ENCODE results near the gene CRACDL.
"Not testable (repeated sequence)": the region's sequence is repeated elsewhere in the genome, so short reads cannot be mapped to it uniquely, and the experiment has no call there.

Gene CRACDL

DNA sequence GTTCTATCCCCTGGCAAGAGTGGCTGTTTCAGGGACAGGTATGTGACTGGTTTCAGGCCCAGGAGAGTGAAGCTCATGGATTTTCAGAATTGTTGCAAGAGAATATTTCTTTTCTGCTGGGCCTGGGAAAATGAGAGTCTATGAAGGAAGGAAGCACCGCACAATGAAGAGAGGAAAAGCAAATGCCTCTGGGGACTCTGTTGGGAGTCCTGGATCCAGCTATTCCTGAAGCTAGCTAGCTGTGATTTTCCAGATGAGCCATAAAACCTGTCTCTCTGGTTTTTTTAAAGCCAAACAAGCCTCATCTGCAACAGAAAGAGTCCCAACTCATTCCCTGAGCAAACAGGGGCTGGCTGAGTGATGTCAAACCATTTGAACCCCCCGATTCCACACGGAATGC is 53.7 kb downstream of the CRACDL start:
- DNase-seq = no peak

DNA sequence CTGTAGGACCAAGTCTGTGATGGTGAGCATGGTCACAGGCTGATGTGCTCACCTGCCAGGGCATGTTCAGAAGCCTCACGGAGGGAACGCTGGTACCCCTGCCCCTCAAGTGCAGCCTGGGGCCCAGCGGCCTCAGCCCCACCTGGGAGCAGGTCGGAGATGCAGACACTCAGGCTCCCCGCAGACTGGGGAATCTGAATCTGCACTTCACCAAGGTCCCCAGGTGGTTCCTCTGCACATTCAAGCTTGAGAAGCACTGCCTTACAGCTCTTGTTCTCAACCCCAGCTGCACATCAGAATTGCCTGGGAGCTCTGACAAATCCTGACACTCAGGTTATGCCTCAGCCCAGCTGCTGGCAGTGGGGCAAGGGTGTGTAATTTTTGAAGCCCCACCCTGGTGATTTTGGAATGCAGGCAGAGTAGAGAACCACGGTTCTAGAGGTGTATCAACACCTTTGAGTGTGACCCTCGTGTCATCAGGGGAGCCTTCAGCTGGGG is 54.8 kb downstream of the CRACDL start:
- no peak for DNase-seq

DNA sequence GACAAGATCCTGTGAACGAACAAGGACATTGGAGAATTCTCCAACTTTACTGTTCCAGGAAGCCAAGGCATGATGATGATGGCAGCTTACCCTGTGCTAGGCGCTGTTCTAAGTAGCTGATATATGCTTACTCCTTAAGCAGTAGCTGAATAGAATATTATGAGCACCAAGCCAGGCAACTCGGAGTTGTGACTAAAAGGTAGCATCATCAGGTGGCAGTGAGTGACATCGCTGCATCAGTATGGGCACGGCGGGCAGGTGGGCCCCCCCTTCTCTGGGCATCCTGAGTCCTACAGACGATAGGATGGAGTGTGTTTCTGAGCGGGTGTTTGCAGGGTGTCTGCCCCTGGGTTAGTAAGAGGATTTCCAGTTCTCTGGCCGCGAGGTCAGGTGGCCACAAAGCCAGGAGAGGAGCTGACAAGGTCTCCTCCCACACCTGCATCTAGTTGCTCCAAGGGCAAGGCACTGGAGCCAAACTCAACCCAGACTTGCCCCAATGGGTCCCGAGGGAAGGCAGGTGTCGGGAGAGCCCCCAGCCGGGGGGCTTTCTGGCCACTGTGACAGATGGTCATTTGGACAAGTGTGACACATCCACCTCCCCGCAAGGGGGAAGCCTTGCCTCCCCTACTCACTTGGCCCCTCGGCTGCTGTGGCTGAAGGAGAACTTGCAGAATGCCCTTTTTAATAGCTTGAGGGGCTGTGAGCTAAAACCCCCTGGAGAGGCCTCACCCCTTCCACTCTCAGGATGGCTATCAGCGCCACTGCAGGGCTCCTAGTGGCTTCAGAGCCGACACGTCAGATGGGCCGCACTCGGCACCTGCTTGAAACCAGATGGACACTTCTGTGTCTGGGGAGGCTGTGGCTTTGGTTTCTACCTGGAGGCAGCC is 55.5 kb downstream of the CRACDL start:
- no peak for DNase-seq

DNA sequence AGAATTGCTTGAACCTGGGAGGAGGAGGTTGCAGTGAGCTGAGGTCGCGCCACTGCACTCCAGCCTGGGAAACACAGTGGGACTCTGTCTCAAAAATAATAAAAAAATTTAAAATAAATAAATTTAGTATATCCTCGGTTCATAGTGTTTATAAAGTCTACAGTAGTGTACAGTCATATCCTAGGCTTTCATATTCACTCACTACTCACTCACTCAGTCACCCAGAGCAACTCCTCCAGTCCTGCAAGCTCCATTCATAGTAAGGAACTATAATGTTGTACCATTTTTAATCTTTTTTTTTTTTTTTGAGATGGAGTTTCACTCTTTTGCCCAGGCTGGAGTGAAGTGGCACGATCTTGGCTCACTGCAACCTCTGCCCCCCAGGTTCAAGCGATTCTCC is 58.4 kb downstream of the CRACDL start:
- DNase-seq = not testable (repeated sequence)

DNA sequence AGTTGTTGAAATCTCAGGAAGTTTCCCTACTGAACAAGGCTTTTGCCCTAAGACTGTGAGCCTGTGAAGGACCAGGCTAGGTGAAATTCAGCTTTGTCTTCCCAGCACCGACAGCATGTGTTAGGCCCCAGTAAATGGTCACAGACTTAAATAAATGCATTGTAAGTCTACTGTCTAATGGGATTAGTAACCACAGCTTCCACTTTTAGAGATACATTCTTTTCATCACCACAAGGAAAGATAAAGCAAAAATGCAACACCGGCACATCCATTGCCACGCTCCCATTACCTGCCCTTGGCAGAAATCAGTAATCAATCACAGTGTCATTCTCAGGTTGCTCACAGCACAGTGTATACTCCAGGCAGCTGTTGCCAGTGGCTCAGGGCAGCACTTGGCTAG is 59.3 kb downstream of the CRACDL start:
- no peak for DNase-seq

DNA sequence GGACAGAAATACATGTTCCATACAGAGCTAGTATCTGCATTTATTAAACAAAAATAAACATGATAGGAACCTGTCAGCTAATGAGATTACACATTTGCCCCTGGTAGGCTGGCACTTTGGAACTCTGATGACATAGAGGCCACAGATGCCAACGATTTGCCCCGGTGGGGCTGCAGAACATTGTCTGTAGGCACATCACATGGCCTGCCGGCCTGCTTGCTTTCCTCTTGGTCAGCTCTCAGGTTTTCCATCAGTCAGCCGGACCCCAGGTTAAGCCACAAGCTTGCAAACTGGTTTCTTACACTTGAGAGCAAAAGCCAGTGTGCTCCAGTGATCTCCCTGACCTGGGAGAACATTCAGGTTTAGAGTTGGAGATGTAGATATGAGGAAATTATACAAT is 60.3 kb downstream of the CRACDL start:
- DNase-seq = no peak

DNA sequence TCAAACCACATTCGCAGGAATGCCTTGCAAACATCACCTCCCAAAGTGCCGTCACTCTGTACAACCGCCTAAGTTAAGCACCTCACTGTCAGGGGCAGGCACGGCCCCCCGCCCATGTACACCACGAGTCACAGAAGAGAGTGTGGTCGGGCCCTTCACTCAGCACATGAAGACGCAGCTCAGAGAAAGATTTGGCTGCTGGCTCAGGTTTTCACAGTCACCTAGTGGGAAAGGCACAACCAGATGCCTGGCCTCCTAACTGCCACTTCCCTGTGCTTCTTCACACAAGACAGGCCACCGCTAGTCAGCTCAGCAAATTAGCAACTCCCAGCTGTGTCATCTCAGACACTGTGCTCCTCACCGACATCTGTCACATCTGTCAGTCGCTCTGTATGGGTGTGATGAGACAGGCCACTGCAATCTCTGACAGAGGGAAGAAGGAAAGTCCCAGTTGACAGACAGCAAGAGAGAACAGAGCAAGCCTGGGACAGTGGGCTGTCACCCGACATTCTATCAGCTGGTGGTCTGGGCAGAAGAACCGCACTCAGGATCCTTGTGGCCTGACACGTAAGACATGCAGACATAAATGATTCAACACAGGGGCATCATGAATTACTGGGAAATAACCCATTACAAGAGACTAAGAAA is 60.8 kb downstream of the CRACDL start:
- no peak for DNase-seq

DNA sequence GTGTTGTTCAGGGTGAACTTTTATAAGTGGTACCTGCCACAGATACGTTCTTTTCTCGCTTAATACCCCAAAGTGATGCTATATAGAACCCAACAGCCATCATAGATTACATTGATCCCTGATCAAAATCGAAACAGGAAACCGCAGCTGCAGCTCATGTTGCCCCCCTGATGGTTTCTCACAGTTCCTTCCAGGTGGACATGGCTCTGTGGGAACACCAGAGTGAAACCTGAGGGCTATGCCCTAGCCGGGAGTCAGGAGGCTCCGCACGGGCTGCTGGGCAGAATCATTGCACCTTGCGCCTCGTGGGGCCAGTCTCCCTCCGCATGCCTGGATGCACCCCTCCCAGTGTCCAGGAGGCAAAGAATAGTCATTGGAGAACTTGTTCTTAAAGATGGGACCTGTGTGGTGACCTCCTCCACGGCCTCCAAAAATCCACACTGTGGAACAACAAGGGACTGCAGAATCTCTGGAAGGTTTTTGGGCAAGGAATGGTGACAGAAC is 61.8 kb downstream of the CRACDL start:
- DNase-seq = no peak

DNA sequence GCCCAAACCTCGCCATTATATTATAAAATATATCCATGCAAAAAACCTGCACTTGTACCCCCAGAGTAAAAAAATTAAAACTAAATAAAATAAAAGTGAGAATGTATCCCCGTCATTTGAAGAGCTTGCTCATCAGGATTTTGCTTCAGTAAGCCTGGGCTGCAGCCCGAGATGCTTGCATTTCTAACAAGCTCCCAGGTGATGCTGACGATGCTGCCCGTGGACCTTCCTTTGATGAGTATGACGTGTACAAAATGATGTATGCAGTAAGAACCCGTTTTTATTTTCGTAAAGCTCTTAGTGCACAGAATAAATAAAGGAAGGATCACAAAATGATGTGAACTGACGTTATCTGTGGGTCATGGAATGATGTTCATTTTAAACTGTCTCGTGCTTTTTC is 63.5 kb downstream of the CRACDL start:
- no peak for DNase-seq

DNA sequence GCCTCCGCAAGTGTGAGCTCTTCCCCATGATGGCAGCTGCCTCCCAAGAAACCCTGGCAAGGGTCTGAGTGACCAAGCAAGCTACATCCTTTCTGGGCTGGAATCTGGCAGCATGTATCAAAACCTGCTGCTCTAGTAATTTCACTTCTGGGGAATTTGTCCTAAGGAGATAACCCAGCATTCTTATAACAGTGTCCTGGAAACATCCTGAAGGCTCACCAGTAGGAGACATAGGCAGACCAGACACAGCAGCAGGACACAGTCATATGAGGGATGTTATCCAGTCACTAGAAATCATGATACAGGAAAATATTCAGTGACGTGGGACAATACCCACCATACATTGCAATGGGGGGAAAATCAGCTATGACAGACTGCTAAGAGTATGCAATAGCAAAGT is 64.5 kb downstream of the CRACDL start:
- no peak for DNase-seq

DNA sequence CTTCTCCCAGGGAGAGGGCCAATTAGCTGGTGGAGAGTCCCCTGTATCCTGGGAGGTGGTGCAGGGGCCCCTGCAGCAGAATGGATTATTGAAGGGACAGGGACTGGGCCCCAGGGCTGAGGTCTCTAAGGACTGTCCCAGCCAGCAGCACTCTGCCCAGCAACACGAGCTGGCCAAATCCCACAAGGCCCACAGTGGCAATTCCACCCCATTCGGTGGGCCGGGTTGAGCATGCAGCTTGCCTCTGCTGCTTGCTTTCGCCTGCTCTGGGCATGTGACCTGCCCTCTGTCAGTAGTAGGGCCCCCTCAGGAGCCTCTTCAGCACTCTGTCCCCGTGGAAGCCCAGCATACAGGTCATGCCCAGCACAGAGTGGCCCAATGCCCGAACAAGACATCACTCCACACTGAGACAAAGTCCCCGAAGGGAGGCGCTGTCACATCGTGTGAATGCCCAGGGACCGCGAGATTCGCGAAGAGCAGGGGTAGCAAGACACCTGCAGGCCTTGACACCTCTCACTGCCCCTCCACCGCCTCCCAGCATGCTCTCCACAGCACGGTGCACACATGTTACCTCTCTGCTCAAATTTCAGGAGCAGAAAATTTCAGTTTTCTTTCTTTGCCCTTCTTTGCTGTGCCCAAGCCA is 65.4 kb downstream of the CRACDL start:
- DNase-seq = no peak

DNA sequence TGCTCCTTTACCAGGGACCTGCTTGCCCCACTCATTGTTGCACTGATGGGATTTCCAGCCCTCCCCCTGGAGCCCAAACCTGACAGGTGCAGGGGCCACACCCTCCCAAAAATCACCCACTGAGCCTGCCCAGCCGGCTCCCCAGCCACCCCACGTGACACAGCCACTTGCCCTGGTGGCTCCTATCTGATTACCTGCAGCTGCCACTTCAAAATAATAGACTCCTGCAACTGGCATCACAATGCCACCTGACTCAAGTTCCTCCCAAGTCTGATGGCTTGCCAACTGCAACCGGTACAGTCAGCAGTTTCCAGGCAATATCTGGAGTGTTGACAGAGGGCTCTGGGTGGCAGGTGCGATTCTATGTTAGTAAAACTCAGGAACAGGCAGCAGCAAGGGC is 66.2 kb downstream of the CRACDL start:
- no peak for DNase-seq

DNA sequence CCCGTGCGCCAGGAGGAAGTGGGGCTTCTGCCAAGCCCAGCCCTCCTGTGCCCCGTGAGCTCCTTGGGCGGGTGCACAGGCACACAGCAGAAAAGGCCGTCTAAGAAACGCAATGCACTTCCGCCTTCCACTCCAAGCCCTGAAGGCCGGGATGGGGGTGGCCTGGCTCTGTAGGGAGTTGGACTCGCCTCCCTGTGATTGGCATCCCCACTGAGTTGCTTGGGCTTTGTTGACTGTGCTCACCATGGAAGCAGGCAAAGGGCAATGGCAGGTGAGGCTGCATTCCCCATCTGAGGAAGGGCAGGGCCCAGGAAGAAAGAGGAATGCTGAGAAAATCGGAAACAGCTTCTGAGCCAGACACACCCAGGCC is 66.8 kb downstream of the CRACDL start:
- no peak for DNase-seq

DNA sequence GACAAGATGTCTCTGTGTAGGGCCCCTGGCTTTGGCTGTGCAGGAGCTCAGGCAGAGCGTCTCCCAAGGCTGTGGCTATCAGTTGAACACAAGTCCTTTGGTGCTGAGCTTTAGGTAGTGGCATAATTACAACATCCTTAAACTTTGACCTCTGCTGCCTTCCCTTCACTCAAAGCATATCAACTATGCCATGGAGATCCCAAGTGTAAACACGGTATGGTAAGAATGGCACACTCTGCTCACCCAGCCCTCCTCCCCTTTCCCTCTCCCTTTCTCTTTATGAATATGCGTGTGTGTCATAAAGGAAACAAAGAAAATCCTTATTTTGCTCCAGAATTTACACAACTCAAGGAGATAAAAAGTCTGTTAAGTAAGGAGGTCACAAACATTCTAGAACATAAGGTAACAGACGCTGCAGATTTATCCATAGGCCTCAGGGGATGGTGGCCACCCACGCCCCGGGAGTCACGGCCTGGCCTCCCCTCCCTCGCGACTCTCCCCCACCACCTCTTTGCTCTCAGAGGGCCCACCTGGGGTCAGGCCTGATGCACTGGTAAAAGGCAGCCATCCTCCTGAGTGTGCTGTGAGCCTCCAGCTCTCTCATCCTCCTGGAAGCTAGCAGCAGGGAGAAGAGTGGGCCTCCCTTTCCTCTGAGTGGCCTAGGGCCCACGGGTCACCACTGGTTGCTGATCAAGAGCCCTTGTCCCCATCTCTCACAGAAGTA is 67.3 kb downstream of the CRACDL start:
- no peak for DNase-seq

DNA sequence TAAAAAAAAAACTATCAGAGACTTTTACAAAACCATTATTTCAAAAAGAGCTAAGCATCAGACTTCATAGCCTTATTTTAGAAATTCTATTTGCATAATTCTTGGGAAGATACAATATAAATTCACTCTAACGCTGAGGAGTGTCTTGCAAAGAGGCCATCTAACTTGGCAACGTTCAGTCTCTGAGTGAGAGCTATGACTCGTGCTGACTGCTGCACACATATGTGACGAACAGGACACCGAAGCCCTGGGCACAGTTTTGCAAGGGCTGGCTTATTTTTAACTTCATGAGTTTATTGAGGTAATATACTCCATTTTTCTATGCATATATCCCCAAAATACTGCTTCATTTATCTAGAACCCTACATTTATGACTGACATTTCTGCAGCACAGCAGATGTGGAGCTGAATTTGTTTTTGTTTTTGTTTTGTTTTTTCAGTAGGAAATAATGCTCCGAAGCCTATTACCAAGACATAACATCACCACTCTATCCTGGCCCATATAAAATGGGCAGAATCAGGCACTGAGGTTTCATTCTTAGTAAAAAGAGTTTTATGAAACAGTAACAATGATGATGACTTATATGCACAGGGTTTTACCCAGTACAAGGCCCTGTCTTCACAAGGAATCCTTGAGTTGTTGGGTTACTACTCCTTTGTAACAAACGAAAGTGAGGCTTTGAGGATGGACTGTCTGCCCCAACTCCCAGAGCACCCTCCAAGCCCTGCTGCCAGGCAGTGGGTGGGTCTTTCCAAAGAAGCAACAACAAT is 68.3 kb downstream of the CRACDL start:
- no peak for DNase-seq

DNA sequence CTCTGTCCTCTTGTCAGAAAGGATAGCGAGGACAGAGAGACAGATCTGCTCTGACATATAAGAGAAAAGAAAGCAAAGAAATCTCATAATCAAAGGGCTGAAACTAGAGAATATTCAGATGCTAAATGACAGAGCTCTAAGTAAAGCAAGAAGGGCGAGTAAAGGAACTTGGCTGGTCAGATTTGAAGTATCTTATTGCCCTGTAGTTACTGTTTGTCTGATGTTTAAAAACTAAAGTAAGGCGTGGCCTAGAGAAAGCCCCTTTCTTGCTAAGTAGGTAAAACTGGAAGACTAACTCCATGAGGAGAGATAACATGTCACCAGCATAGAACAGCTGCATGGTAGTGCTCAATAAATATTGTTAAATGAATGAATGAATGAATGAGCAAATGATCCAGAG is 70.0 kb downstream of the CRACDL start:
- no peak for DNase-seq

DNA sequence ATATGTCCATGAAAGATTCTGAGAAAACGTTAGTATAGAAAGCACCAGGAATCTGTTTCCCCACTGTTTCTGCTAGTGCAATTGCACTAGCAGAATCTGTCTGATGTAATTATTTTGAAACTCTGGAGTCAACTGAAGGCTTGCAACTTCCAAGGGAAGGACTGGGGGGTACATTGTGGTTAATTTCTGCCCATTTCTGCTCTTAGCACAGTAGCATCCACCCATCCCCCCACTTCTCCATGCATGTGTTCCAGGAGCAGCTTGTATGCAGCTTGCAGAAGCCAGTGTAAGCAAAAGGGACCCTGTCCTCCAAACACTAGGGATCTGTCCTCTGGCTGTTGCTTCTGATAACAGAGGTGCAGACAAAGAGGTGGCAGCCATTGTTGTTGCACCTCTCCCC is 74.4 kb downstream of the CRACDL start:
- no peak for DNase-seq

DNA sequence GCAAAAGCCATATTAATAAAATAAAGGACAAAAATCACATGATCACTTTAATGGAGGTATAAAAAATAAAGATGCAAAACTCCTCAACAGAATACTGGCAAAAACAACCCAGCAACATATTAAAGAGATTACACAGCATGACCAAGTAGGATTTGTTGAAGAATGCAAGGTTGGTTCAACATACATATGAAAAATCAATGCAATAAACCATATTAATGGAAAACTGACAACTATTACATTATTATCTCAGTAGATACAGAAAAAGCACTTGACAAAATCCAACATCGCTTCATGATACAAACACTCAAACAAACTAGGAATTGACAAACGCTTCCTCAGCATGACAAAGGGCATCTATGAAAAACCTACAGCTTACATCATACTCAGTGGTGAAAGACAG is 76.7 kb downstream of the CRACDL start:
- no peak for DNase-seq

DNA sequence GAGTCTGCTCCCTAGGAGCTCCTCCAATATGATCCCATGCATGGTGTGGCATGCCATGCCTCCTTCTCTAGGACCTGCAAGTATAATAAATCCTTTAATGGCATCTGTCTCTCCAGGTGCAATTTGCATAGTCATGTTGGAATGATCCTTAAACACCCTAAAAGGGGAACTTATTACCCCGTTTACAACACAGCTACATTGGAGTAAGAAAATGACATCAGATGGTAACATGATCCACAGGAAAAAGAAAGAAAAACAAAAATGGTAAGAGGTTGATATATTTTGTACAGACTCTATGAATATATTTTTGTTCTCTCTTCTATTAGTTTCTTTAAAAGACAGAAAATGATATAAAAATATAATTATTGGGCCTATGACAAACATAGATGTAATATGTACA is 79.0 kb downstream of the CRACDL start:
- DNase-seq = no peak

DNA sequence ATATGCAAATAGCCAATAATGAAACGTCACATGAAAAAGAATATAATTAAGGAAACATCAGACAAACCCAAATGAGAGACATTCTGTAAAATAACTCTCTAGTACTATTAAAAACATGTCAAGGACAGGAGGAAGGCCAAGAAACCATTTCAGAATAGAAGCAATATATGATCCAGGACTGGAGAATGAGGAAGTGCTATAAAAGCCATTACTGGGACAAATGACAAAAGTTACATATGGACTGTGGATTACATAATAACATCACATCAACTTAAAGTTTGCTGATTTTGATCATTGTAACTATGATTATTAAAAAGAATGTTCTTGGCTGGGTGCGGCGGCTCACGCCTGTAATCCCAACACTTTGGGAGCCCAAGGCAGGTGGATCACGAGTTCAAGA is 81.3 kb downstream of the CRACDL start:
- DNase-seq = no peak

DNA sequence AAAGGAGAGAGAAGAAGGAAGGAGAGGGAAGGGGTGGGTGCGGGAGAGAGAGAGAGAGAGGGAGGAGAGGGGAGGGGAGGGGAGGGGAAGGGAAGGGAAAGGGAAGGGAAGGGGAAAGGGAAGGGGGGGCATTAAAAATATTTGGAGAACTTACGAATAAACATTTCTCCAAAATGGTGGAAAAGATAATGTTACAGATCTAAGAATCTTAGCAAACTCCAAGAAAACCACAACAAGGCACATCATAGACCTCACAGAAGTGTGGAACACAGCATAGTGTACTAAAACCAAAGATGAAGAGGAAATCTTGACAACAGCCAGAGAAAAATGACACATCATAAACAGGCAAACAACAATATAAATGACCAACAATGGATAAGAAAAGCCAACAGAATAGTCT is 83.1 kb downstream of the CRACDL start:
- DNase-seq = no peak

DNA sequence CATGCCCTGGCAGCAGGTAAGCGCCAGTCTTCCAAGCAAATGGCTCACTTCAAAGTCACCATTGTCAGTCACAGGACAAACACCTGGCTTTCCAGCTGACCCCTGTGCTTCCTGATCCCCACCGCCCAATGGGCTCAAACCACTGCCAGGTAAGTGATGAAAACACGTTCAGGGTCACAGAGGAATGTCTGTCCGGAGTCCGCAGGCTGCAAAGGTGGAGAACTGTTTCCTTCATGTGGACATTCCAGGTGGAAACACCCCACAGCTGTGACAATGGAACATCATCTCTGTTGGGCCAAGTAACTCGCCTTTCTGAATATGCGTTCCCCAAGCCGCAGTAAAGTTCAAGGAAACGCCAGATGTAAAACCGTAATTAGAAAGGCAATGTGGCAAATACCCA is 86.0 kb downstream of the CRACDL start:
- DNase-seq = no peak
